H9 (cell line): Measurements from ENCODE around the gene ATP7B. TPM values are rescaled to one million over a fixed set of nuclear protein-coding genes. Genes with fewer than 3 reads are reported as not detected.

Experiments
- DNase-seq: peaks from one replicate; pipeline ENCODE4 v3.0.0-alpha.2; 2017
- H2AFZ ChIP-seq: one replicate; pipeline ENCODE4 v1.6.1; 2013; ENCODE audit warnings: mild to moderate bottlenecking, low read length, control low read depth, moderate library complexity
- H2AK5ac ChIP-seq: 2 replicates; pipeline ENCODE4 v1.6.1; 2013; ENCODE audit warnings: low read length, control low read depth, mixed read lengths; ENCODE audit not compliant: insufficient read length
- H2BK120ac ChIP-seq: one replicate; pipeline ENCODE4 v1.6.1; 2013; ENCODE audit warnings: low read depth, mild to moderate bottlenecking, low read length, control low read depth, inconsistent platforms; ENCODE audit not compliant: poor library complexity, severe bottlenecking
- H2BK12ac ChIP-seq: 2 replicates; pipeline ENCODE4 v1.6.1; 2013; ENCODE audit warnings: low read length, control low read depth, mixed read lengths, low read depth; ENCODE audit not compliant: insufficient read length
- H2BK15ac ChIP-seq: 2 replicates; pipeline ENCODE4 v1.6.1; 2013; ENCODE audit warnings: low read depth, low read length, control low read depth
- H2BK20ac ChIP-seq: one replicate; pipeline ENCODE4 v1.6.1; 2013; ENCODE audit warnings: low read depth, mild to moderate bottlenecking, low read length, control low read depth, inconsistent platforms; ENCODE audit not compliant: poor library complexity, severe bottlenecking
- H2BK5ac ChIP-seq: 2 replicates; pipeline ENCODE4 v1.6.1; 2013; ENCODE audit warnings: low read length, control low read depth, mixed read lengths; ENCODE audit not compliant: insufficient read length
- H3K14ac ChIP-seq: 2 replicates; pipeline ENCODE4 v1.6.1; 2013; ENCODE audit warnings: low read length, control low read depth; ENCODE audit not compliant: insufficient read depth
- H3K18ac ChIP-seq: 2 replicates; pipeline ENCODE4 v1.6.1; 2013; ENCODE audit warnings: low read depth, mild to moderate bottlenecking, mixed read lengths, low read length, control low read depth; ENCODE audit not compliant: insufficient read length
- H3K23ac ChIP-seq: 2 replicates; pipeline ENCODE4 v1.6.1; 2013; ENCODE audit warnings: low read length, control low read depth, mixed read lengths, low read depth; ENCODE audit not compliant: insufficient read length
- H3K23me2 ChIP-seq: 2 replicates; pipeline ENCODE4 v1.6.1; 2013; ENCODE audit warnings: low read depth, mild to moderate bottlenecking, mixed read lengths, low read length, control low read depth; ENCODE audit not compliant: insufficient read length, poor library complexity, severe bottlenecking
- H3K27ac ChIP-seq: 2 replicates; pipeline ENCODE4 v1.5.1; 2013; ENCODE audit warnings: low read length, control low read depth, mixed read lengths, low read depth; ENCODE audit not compliant: insufficient read length
- H3K27me3 ChIP-seq: 2 replicates; pipeline ENCODE4 v1.6.1; 2013; ENCODE audit warnings: low read length, control low read depth, inconsistent platforms; ENCODE audit not compliant: insufficient read depth
- H3K4ac ChIP-seq: 2 replicates; pipeline ENCODE4 v1.6.1; 2013; ENCODE audit warnings: low read depth, mild to moderate bottlenecking, control low read depth, inconsistent platforms, low read length, moderate library complexity
- H3K4me1 ChIP-seq: 2 replicates; pipeline ENCODE4 v1.6.1; 2013; ENCODE audit warnings: low read length, control low read depth, inconsistent platforms; ENCODE audit not compliant: insufficient read depth
- H3K4me2 ChIP-seq: 2 replicates; pipeline ENCODE4 v1.6.1; 2013; ENCODE audit warnings: low read length, control low read depth, mixed read lengths; ENCODE audit not compliant: insufficient read length, insufficient read depth
- H3K56ac ChIP-seq: 2 replicates; pipeline ENCODE4 v1.6.1; 2013; ENCODE audit warnings: low read depth, mild to moderate bottlenecking, mixed read lengths, low read length, control low read depth; ENCODE audit not compliant: insufficient read length
- H3K79me1 ChIP-seq: 2 replicates; pipeline ENCODE4 v1.6.1; 2013; ENCODE audit warnings: low read depth, mild to moderate bottlenecking, moderate library complexity, low read length, control low read depth, inconsistent platforms; ENCODE audit not compliant: insufficient read depth, poor library complexity, severe bottlenecking
- H3K79me2 ChIP-seq: 2 replicates; pipeline ENCODE4 v1.6.1; 2013; ENCODE audit warnings: low read length, control low read depth, inconsistent platforms; ENCODE audit not compliant: insufficient read depth
- H3K9ac ChIP-seq: 2 replicates; pipeline ENCODE4 v1.6.1; 2013; ENCODE audit warnings: low read length, control low read depth, mixed read lengths; ENCODE audit not compliant: insufficient read length; ENCODE audit errors: extremely low read depth
- H3K9me3 ChIP-seq: one replicate; pipeline ENCODE4 v1.6.1; 2013; ENCODE audit warnings: low read depth, low read length, inconsistent platforms; ENCODE audit not compliant: control insufficient read depth
- H3T11ph ChIP-seq: one replicate; pipeline ENCODE4 v1.6.1; 2013; ENCODE audit warnings: mild to moderate bottlenecking, low read length, control low read depth, inconsistent platforms
- H4K20me1 ChIP-seq: one replicate; pipeline ENCODE4 v1.6.1; 2013; ENCODE audit not compliant: control insufficient read depth, insufficient read length, insufficient read depth
- H4K5ac ChIP-seq: 2 replicates; pipeline ENCODE4 v1.6.1; 2013; ENCODE audit warnings: low read depth, mild to moderate bottlenecking, mixed read lengths, low read length, control low read depth; ENCODE audit not compliant: insufficient read length
- H4K8ac ChIP-seq: replicated peaks from 2 replicates; pipeline ENCODE4 v1.6.1; 2013; ENCODE audit warnings: low read length, control low read depth, mixed read lengths, low read depth; ENCODE audit not compliant: insufficient read length
- H4K91ac ChIP-seq: 2 replicates; pipeline ENCODE4 v1.6.1; 2013; ENCODE audit warnings: low read depth, mild to moderate bottlenecking, moderate library complexity, mixed read lengths, low read length, control low read depth; ENCODE audit not compliant: insufficient read length
- H3K27ac Mint-ChIP-seq, 3 experiments: 2 replicates in 2 of 3; 3 replicates in 1 of 3; pipeline ENCODE4 v1.8.0; 2020 to 2021; ENCODE audit warnings: mixed read lengths in 3 of 3, mild to moderate bottlenecking in 1 of 3, moderate library complexity in 1 of 3
- H3K27me3 Mint-ChIP-seq: 2 replicates; pipeline ENCODE4 v1.8.0; 2021; ENCODE audit warnings: low read depth, mild to moderate bottlenecking, moderate library complexity, mixed read lengths
- H3K36me3 Mint-ChIP-seq, 3 experiments: 2 replicates in 2 of 3; 3 replicates in 1 of 3; pipeline ENCODE4 v1.8.0; 2020 to 2021; ENCODE audit warnings: low read depth in 3 of 3, mixed read lengths in 3 of 3; ENCODE audit not compliant: insufficient read depth in 1 of 3
- H3K4me1 Mint-ChIP-seq, 2 experiments: 2 replicates each; pipeline ENCODE4 v1.8.0; 2020; ENCODE audit warnings: mixed read lengths in 2 of 2
- H3K4me3 Mint-ChIP-seq, 2 experiments: 2 replicates in 1 of 2; 3 replicates in 1 of 2; pipeline ENCODE4 v1.8.0; 2020 to 2021; ENCODE audit warnings: mild to moderate bottlenecking in 2 of 2, mixed read lengths in 2 of 2, moderate library complexity in 1 of 2
- H3K9me3 Mint-ChIP-seq, 2 experiments: 2 replicates in 1 of 2; 3 replicates in 1 of 2; pipeline ENCODE4 v1.8.0; 2020; ENCODE audit warnings: mild to moderate bottlenecking in 2 of 2, mixed read lengths in 2 of 2, moderate library complexity in 1 of 2
- CTCF ChIP-seq: fragments of 200-600 bp; sonication (generic); conservative IDR thresholded peaks from 3 replicates; pipeline ENCODE4 v1.8.0; 2021; ENCODE audit warnings: antibody characterized with exemption, mild to moderate bottlenecking
- WGBS: extraction: QIAGEN DNeasy Blood & Tissue Kit; methylation state at CpG from one replicate; pipeline ENCODE4 v1.1.7; 2013; ENCODE audit warnings: missing lambda C conversion rate, low lambda C conversion rate, mixed read lengths; ENCODE audit not compliant: insufficient read length; ENCODE audit errors: extremely low coverage; 5-methylcytosine and 5-hydroxymethylcytosine counted together
- total RNA-seq: library from RNA; stranded (reverse); gene quantifications from 2 replicates; pipeline ENCODE4 v1.2.1, GENCODE V29; 2021

Gene ATP7B
- total RNA-seq, 1 experiment from 2014 or later, result 5.8 TPM

- Histone ChIP-seq H2BK20ac (no peak overlapping the region), H3K23ac (no peak overlapping the region), H3K9me3 (no peaks in the 10 kb centered on the region), H3K4me1 (no peaks in the 10 kb centered on the region), H4K20me1 (no peaks in the 10 kb centered on the region), H2AK5ac (no peak overlapping the region), H3K79me1 (no peaks in the 10 kb centered on the region), H4K8ac (no peak overlapping the region), H3K4ac (no peak overlapping the region), H2BK12ac (no peak overlapping the region), H2BK120ac (no peak overlapping the region), H2BK15ac (no peak overlapping the region), H2BK5ac (no peak overlapping the region), H3K23me2 (no peaks in the 10 kb centered on the region), H3T11ph (no peak overlapping the region), H3K14ac (no peak overlapping the region), H2AFZ (no peak overlapping the region), H4K91ac (no peak overlapping the region), H3K56ac (no peak overlapping the region), H3K27me3 (no peaks in the 10 kb centered on the region), H3K4me2 (no peak overlapping the region), H4K5ac (no peak overlapping the region), H3K18ac (no peak overlapping the region), H3K27ac (no peak overlapping the region), H3K79me2 (no peaks in the 10 kb centered on the region), H3K9ac (no peak overlapping the region)
- no peaks in the 10 kb centered on the region for H3K36me3 Mint-ChIP-seq
- H3K4me3 Mint-ChIP-seq, result no peak overlapping the region
- no peak overlapping the region for H3K27ac Mint-ChIP-seq
- no peak for TF ChIP-seq CTCF
- peaks cover 5 to 8% of the 10 kb centered on the region in 2 experiments for H3K4me1 Mint-ChIP-seq
- no peaks in the 10 kb centered on the region for H3K9me3 Mint-ChIP-seq
- no peaks in the 10 kb centered on the region; the same call in 1 of the 2 replicates for H3K27me3 Mint-ChIP-seq
- DNase-seq, result peak; percentile 19
- no CpG with 5 or more reads among the region's 8 CpGs for WGBS
Measured at GRCh38 chr13:51916962-51917361, 94.3 kb downstream of the ATP7B start.
